AG04449 (cell line): Measurements from ENCODE around the gene STAT2.

ENCODE experiments used
- CTCF ChIA-PET: fragments of 350-600 bp; formaldehyde crosslinking; extraction: SDS; loops from one replicate; lab custom pipeline; 2021; ENCODE audit warnings: antibody characterized with exemption; lab: Yijun Ruan, JAX
- POLR2A ChIA-PET: fragments of 400-600, 350-600 bp; formaldehyde crosslinking; extraction: SDS; loops from one replicate; lab custom pipeline; 2020; ENCODE audit warnings: antibody characterized with exemption, inconsistent platforms; lab: Yijun Ruan, JAX
- DNase-seq: peaks from one replicate; pipeline ENCODE4 v3.0.0-alpha.2; 2010; ENCODE audit warnings: low read depth, low spot score
- H3K4me3 ChIP-seq: 2 replicates; pipeline ENCODE4 v1.5.1; 2011; ENCODE audit warnings: low read depth, mild to moderate bottlenecking, control low read depth, low read length
- CTCF ChIP-seq: IDR thresholded peaks from one replicate; pipeline ENCODE4 v1.5.1; 2011; ENCODE audit warnings: mild to moderate bottlenecking, moderate library complexity, low read length, control low read depth, inconsistent platforms; ENCODE audit not compliant: insufficient read depth; ENCODE audit errors: missing control alignments

STAT2 gene

DNA sequence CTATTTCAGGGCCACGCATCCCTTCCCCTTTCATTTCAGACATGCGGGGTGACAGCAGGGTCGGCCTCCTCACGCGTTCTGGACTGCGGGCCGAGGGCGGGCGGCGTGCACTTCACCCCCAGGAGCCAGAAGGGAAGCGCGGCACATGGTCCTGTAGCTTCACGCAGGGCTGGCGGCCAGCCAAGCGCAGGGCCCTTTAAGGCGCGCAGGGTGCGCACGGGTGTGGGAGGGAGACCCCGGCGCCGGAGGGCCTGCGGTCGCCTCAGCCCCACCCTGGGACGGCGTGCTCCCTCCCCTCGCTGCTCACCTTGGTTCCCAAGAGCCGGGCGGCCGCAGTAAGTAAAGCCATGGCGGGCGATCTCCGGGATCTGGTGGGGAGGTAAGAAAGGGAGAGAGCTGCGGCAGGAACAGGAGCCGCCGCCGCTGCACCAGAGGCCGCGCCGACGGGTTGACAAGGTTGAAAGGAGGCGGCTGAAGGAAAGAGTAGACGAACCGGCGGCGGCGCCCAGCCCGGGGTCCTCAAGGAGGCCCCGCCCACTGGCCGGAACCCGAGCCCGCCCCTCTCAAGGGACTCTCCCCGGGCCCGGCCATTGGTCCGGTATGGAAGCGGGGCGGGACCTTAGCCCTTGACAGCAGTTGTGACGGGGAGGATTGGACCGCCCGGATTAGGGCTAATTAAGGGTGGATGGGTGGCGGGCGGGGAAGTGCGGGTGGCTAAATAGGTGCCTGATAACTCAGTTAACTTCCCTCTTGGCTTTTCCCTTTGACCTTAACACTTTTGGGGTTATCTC is 59.9 kb downstream of the STAT2 start, which contains the start of gene CS:
TSS of gene CS (minus strand) at position 478 of the 791 bp plus-strand sequence. CDS start at position 349, 129 bp downstream.
- H3K4me3 ChIP-seq = peak within 1 kb of the TSS; percentile 93
- peak; percentile 67 for DNase-seq
- POLR2A ChIA-PET = interaction anchor here (0.6 to 1.6 kb wide), 5 partner anchors 13 to 164 kb away, joined by 3 to 6 read pairs (median 4); partner anchors contain the start of genes CNPY2 and RNF41
- no peak for TF ChIP-seq CTCF
- CTCF ChIA-PET = interaction anchor here (0.8 to 3.6 kb wide), 8 partner anchors 22 to 182 kb away, joined by 3 to 21 read pairs (median 4); partner anchors contain the start of genes SMARCC2 and ZC3H10

- CTCF ChIA-PET = interaction anchor here (1.0 to 3.6 kb wide), 8 partner anchors 22 to 164 kb away, joined by 3 to 21 read pairs (median 6); partner anchors contain the start of genes RNF41 and SMARCC2
- no peak for TF ChIP-seq CTCF
- peak overlapping the region; percentile 93 for H3K4me3 ChIP-seq
- DNase-seq = no peak
- POLR2A ChIA-PET = interaction anchor here (0.5 to 1.3 kb wide), 5 partner anchors 12 to 298 kb away, joined by 3 to 6 read pairs (median 4); partner anchors contain the start of gene RNF41
These were observed 60.5 kb downstream of the STAT2 start for GRCh38 chr12:56299308-56299852.

GRCh38 chr12:56298828-56299227 is 61.1 kb downstream of the STAT2 start:
- peak overlapping the region; percentile 93 for H3K4me3 ChIP-seq
- DNase-seq = no peak
- CTCF ChIA-PET = interaction anchor here (1.0 to 3.6 kb wide), 11 partner anchors 21 to 192 kb away, joined by 3 to 21 read pairs (median 5); partner anchors contain the start of genes ANKRD52, RNF41 and SMARCC2
- TF ChIP-seq CTCF = no peak
- POLR2A ChIA-PET = interaction anchor here (0.5 to 1.3 kb wide), 5 partner anchors 22 to 298 kb away, joined by 3 to 6 read pairs (median 4); partner anchors contain the start of gene RNF41

GRCh38 chr12:56297400-56297799 is 62.5 kb downstream of the STAT2 start:
- no peak for DNase-seq
- TF ChIP-seq CTCF = no peak
- CTCF ChIA-PET = interaction anchor here (0.8 to 3.6 kb wide), 10 partner anchors 14 to 166 kb away, joined by 3 to 21 read pairs (median 4); partner anchors contain the start of genes ANKRD52 and RNF41
- no peak overlapping the region for H3K4me3 ChIP-seq
- POLR2A ChIA-PET = interaction anchor here (0.9 to 1.5 kb wide), 2 partner anchors 19 to 31 kb away, joined by 3 read pairs; partner anchors contain the start of genes CNPY2 and COQ10A

DNA sequence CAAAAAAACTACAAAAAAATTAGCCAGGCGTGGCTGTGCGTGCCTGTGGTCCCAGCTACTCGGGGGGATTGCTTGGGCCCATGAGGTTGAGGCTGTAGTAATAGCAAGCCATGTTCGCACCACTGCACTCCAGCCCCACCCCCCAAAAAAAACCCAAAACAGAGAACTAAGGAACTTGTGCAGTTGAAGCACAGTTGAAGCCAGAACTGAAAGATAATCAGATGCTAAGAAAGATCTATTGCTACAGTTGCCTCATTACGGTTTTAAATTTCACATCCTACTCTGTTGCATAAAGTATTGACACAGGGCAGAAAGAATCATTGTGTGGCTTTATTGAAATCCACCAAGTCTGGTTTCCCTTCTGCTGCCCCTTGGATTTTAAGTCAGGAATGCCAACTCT is 63.6 kb downstream of the STAT2 start:
- CTCF ChIA-PET = no interaction called here
- no peak overlapping the region for H3K4me3 ChIP-seq
- DNase-seq = no peak
- POLR2A ChIA-PET = interaction anchor here (1.5 kb wide), 1 partner anchor 30 kb away, joined by 3 read pairs; the partner anchor contains the start of gene COQ10A
- no peak for TF ChIP-seq CTCF
